WTC11 (cell line): ENCODE results near the gene SAP30BP.

ENCODE experiments used
- HMGA2 ChIP-seq: fragments of 250-450 bp; sonication (Bioruptor Pico); IDR thresholded peaks from 2 replicates; pipeline ENCODE4 v1.4.0; 2021; ENCODE audit warnings: mild to moderate bottlenecking, moderate library complexity
- TF ChIP-seq, protein P1 (sequence below): fragments of 200-600 bp; IDR thresholded peaks from 2 replicates; pipeline ENCODE4 v1.8.0; 2022; ENCODE audit warnings: antibody characterized with exemption
- TF ChIP-seq, protein P2 (sequence below): sonication (generic); formaldehyde crosslinking; IDR thresholded peaks from 2 replicates; pipeline ENCODE4 v1.8.1; 2023; ENCODE audit warnings: mild to moderate bottlenecking, missing genetic modification reagents
- TF ChIP-seq, protein P3 (sequence below): sonication (generic); formaldehyde crosslinking; IDR thresholded peaks from 2 replicates; pipeline ENCODE4 v1.8.0; 2022; ENCODE audit warnings: mild to moderate bottlenecking, missing genetic modification reagents
- TF ChIP-seq, protein P4 (sequence below): sonication (generic); formaldehyde crosslinking; conservative IDR thresholded peaks from 2 replicates; pipeline ENCODE4 v1.8.1; 2022; ENCODE audit warnings: mild to moderate bottlenecking, missing genetic modification reagents
- TF ChIP-seq, protein P5 (sequence below): sonication (generic); formaldehyde crosslinking; IDR thresholded peaks from 2 replicates; pipeline ENCODE4 v1.8.1; 2023; ENCODE audit warnings: mild to moderate bottlenecking, missing genetic modification reagents, moderate library complexity

DNA sequence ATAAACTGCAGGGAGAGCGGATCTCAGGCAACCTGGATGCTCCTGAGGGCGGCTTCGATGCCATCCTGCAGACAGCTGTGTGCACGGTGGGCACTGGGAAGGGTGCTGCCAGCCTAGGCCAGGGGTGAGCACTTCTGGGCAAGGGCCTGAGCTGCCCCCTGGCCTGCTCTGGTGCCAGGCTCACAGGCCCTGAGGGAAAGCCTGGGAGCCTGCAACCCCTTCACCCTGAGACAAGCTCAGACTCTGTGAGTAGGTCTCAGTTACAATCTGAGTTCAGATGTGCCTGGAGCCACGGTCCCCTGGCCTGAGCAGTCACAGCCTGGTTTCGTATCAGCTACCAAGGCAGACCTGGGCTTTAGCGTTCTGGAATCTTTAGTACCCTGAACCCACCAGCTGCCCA lies 62.2 kb downstream of the SAP30BP start:
- TF ChIP-seq, protein P1, sequence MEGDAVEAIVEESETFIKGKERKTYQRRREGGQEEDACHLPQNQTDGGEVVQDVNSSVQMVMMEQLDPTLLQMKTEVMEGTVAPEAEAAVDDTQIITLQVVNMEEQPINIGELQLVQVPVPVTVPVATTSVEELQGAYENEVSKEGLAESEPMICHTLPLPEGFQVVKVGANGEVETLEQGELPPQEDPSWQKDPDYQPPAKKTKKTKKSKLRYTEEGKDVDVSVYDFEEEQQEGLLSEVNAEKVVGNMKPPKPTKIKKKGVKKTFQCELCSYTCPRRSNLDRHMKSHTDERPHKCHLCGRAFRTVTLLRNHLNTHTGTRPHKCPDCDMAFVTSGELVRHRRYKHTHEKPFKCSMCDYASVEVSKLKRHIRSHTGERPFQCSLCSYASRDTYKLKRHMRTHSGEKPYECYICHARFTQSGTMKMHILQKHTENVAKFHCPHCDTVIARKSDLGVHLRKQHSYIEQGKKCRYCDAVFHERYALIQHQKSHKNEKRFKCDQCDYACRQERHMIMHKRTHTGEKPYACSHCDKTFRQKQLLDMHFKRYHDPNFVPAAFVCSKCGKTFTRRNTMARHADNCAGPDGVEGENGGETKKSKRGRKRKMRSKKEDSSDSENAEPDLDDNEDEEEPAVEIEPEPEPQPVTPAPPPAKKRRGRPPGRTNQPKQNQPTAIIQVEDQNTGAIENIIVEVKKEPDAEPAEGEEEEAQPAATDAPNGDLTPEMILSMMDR, result no peak
- TF ChIP-seq, protein P2, sequence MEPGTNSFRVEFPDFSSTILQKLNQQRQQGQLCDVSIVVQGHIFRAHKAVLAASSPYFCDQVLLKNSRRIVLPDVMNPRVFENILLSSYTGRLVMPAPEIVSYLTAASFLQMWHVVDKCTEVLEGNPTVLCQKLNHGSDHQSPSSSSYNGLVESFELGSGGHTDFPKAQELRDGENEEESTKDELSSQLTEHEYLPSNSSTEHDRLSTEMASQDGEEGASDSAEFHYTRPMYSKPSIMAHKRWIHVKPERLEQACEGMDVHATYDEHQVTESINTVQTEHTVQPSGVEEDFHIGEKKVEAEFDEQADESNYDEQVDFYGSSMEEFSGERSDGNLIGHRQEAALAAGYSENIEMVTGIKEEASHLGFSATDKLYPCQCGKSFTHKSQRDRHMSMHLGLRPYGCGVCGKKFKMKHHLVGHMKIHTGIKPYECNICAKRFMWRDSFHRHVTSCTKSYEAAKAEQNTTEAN (CRISPR knock-in tag), result no peak
- no peak for TF ChIP-seq HMGA2 (CRISPR knock-in tag)
- TF ChIP-seq, protein P3, sequence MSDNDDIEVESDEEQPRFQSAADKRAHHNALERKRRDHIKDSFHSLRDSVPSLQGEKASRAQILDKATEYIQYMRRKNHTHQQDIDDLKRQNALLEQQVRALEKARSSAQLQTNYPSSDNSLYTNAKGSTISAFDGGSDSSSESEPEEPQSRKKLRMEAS (CRISPR knock-in tag), result no peak
- TF ChIP-seq, protein P4, sequence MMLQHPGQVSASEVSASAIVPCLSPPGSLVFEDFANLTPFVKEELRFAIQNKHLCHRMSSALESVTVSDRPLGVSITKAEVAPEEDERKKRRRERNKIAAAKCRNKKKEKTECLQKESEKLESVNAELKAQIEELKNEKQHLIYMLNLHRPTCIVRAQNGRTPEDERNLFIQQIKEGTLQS (CRISPR knock-in tag), result no peak
- TF ChIP-seq, protein P5, sequence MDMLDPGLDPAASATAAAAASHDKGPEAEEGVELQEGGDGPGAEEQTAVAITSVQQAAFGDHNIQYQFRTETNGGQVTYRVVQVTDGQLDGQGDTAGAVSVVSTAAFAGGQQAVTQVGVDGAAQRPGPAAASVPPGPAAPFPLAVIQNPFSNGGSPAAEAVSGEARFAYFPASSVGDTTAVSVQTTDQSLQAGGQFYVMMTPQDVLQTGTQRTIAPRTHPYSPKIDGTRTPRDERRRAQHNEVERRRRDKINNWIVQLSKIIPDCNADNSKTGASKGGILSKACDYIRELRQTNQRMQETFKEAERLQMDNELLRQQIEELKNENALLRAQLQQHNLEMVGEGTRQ, result no peak
